HCT116 (cell line): ENCODE results near the gene ZNF197. TPM values are rescaled to one million over a fixed set of nuclear protein-coding genes. Genes with fewer than 3 reads are reported as not detected.
A peak's percentile ranks its signal among the peaks of the same experiment; 100 is the strongest.

ENCODE experiments used
- ATAC-seq: fragments of 200-7000 bp; cut with Tn5 transposase; 2 replicates; pipeline ENCODE4 v1.9.1; 2020; ENCODE audit warnings: mild to moderate bottlenecking, moderate library complexity
- BruUV-seq: library from RNA; stranded (reverse); fragments of 400-500 nt; replicated peaks from 2 replicates; lab custom pipeline; 2021; lab: Mats Ljungman, UMichigan
- CTCF ChIA-PET: fragments of 300-600 bp; sonication (Branson Sonifier 250); formaldehyde crosslinking; loops from one replicate; lab custom pipeline; 2021; ENCODE audit warnings: antibody characterized with exemption; lab: Charles Lee
- POLR2A ChIA-PET: fragments of 300-600, 350-600 bp; sonication (Branson Sonifier 250); formaldehyde crosslinking; loops from one replicate; lab custom pipeline; 2021; ENCODE audit warnings: antibody characterized with exemption; lab: Charles Lee
- RAD21 ChIA-PET, 2 experiments: fragments of 300-600 bp; sonication (Branson Sonifier 250); formaldehyde crosslinking; loops; one replicate each; lab custom pipeline; 2023; ENCODE audit warnings: low total read pairs in 2 of 2; ENCODE audit not compliant: uncharacterized antibody in 2 of 2, unreplicated experiment in 2 of 2, low non-redundant PET in 1 of 2; lab: Charles Lee
- DNase-seq: peaks from one replicate; pipeline ENCODE4 v3.0.0-alpha.2; 2010; ENCODE audit warnings: low read depth, low spot score
- H2AFZ ChIP-seq: fragments of 200-600 bp; shearing (Covaris generic), sonication (generic); 2 replicates; pipeline ENCODE4 v1.6.1; 2017; ENCODE audit warnings: low read depth, mixed run types, mixed read lengths, antibody characterized with exemption, low read length; ENCODE audit not compliant: poor library complexity, severe bottlenecking
- H3K27ac ChIP-seq: 2 replicates; pipeline ENCODE4 v1.5.1; 2012; ENCODE audit warnings: low read depth, low read length
- H3K27me3 ChIP-seq: fragments of 200-600 bp; sonication (generic); 2 replicates; pipeline ENCODE4 v1.6.1; 2016; ENCODE audit warnings: mixed run types, low read length, mixed read lengths; ENCODE audit not compliant: insufficient read depth
- H3K36me3 ChIP-seq, 2 experiments: fragments of 200-500 bp in 1 of 2; fragments of 200-600 bp in 1 of 2; sonication (Bioruptor generic) in 1 of 2; sonication (generic) in 1 of 2; 2 replicates each; pipeline versions ENCODE4 v1.5.1 to v1.6.1; 2014 to 2016; ENCODE audit warnings: low read length in 2 of 2, inconsistent platforms in 1 of 2, mixed read lengths in 1 of 2, mixed run types in 1 of 2; ENCODE audit not compliant: insufficient read depth in 2 of 2, control insufficient read depth in 1 of 2
- H3K4me1 ChIP-seq, 2 experiments: fragments of 200-600 bp in 1 of 2; sonication (generic) in 1 of 2; 2 replicates each; pipeline versions ENCODE4 v1.5.1 to v1.6.1; 2012 to 2017; ENCODE audit warnings: low read length in 2 of 2, inconsistent platforms in 1 of 2, mild to moderate bottlenecking in 1 of 2, mixed read lengths in 1 of 2, mixed run types in 1 of 2, moderate library complexity in 1 of 2; ENCODE audit not compliant: insufficient read depth in 2 of 2, control insufficient read depth in 1 of 2
- H3K4me2 ChIP-seq: fragments of 200-600 bp; sonication (generic); 2 replicates; pipeline ENCODE4 v1.6.1; 2017; ENCODE audit warnings: mixed run types, low read length, mixed read lengths
- H3K4me3 ChIP-seq, 2 experiments: fragments of 200-600 bp in 1 of 2; sonication (generic) in 1 of 2; replicated peaks in 1 of 2; 2 replicates each; pipeline ENCODE4 v1.5.1; 2011 to 2016; ENCODE audit warnings: low read length in 2 of 2, control low read depth in 1 of 2, low read depth in 1 of 2, mild to moderate bottlenecking in 1 of 2, mixed read lengths in 1 of 2, mixed run types in 1 of 2
- H3K79me2 ChIP-seq: fragments of 200-600 bp; sonication (generic); 2 replicates; pipeline ENCODE4 v1.6.1; 2017; ENCODE audit warnings: mild to moderate bottlenecking, mixed run types, low read length, moderate library complexity, mixed read lengths; ENCODE audit not compliant: insufficient read depth
- H3K9ac ChIP-seq: fragments of 200-600 bp; sonication (generic); 2 replicates; pipeline ENCODE4 v1.6.1; 2016; ENCODE audit warnings: low read length, mixed read lengths
- H3K9me2 ChIP-seq: fragments of 200-600 bp; sonication (generic), shearing (Covaris generic); 2 replicates; pipeline ENCODE4 v1.6.1; 2017; ENCODE audit warnings: mixed run types, mild to moderate bottlenecking, moderate library complexity; ENCODE audit not compliant: insufficient read depth
- H3K9me3 ChIP-seq, 2 experiments: fragments of 200-500 bp in 1 of 2; fragments of 200-600 bp in 1 of 2; sonication (Bioruptor generic) in 1 of 2; sonication (generic) in 1 of 2; 2 replicates each; pipeline ENCODE4 v1.6.1; 2014 to 2017; ENCODE audit warnings: low read length in 2 of 2, mixed read lengths in 2 of 2, inconsistent platforms in 1 of 2, low read depth in 1 of 2, mild to moderate bottlenecking in 1 of 2, mixed run types in 1 of 2, moderate library complexity in 1 of 2; ENCODE audit not compliant: control insufficient read depth in 1 of 2, insufficient read depth in 1 of 2
- H4K20me1 ChIP-seq: fragments of 200-600 bp; sonication (generic), shearing (Covaris generic); 2 replicates; pipeline ENCODE4 v1.6.1; 2017; ENCODE audit warnings: mixed run types, mild to moderate bottlenecking, moderate library complexity; ENCODE audit not compliant: insufficient read depth
- CBX3 ChIP-seq: IDR thresholded peaks from 2 replicates; pipeline ENCODE4 v1.6.1; 2012; ENCODE audit warnings: low read depth
- CTCF ChIP-seq, 3 experiments: fragments of 200-600 bp in 1 of 3; sonication (generic) in 1 of 3; IDR thresholded peaks in 2 of 3; conservative IDR thresholded peaks in 1 of 3; 2 replicates each; pipeline ENCODE4 v1.5.1; 2012 to 2017; ENCODE audit warnings: low read depth in 2 of 3, low read length in 2 of 3, antibody characterized with exemption in 1 of 3, borderline replicate concordance in 1 of 3, control low read depth in 1 of 3, mild to moderate bottlenecking in 1 of 3, mixed read lengths in 1 of 3, mixed run types in 1 of 3, moderate library complexity in 1 of 3; ENCODE audit not compliant: insufficient read depth in 1 of 3
- EGR1 ChIP-seq: IDR thresholded peaks from 2 replicates; pipeline ENCODE4 v1.6.1; 2012; ENCODE audit warnings: low read depth
- EZH2 ChIP-seq: fragments of 200-600 bp; sonication (generic); IDR thresholded peaks from 2 replicates; pipeline ENCODE4 v1.6.1; 2017; ENCODE audit warnings: antibody characterized with exemption, mixed run types
- EZH2phosphoT487 ChIP-seq: fragments of 200-600 bp; IDR thresholded peaks from 2 replicates; pipeline ENCODE4 v1.6.1; 2018; ENCODE audit warnings: antibody characterized with exemption, borderline replicate concordance
- RAD21 ChIP-seq: IDR thresholded peaks from 2 replicates; pipeline ENCODE4 v1.6.1; 2012; ENCODE audit warnings: low read depth, mild to moderate bottlenecking
- SIN3A ChIP-seq: IDR thresholded peaks from 2 replicates; pipeline ENCODE4 v1.6.1; 2012; ENCODE audit warnings: low read depth
- SP1 ChIP-seq: IDR thresholded peaks from 2 replicates; pipeline ENCODE4 v1.6.1; 2012; ENCODE audit warnings: low read depth
- SRF ChIP-seq: IDR thresholded peaks from 2 replicates; pipeline ENCODE4 v1.6.1; 2012; ENCODE audit warnings: low read depth
- TCF7L2 ChIP-seq: IDR thresholded peaks from 2 replicates; pipeline ENCODE4 v1.7.0; 2011; ENCODE audit warnings: borderline replicate concordance, inconsistent platforms; ENCODE audit not compliant: insufficient read depth, insufficient read length; ENCODE audit errors: extremely low read depth
- YY1 ChIP-seq: IDR thresholded peaks from 2 replicates; pipeline ENCODE4 v1.6.1; 2011; ENCODE audit warnings: low read length, low read depth, moderate library complexity, mild to moderate bottlenecking; ENCODE audit not compliant: insufficient replicate concordance; ENCODE audit errors: extremely low read depth
- ZFX ChIP-seq: fragments of 450-650 bp; IDR thresholded peaks from 2 replicates; pipeline ENCODE4 v1.6.1; 2017
- intact Hi-C: fragments of 100-400 bp; cut with micrococcal nuclease; formaldehyde crosslinking; loops from 2 replicates; pipeline ENCODE4 v1.10.0; 2022
- total RNA-seq: library from RNA; stranded (reverse); gene quantifications from one replicate; pipeline ENCODE4 v1.2.1, GENCODE V29; 2021; ENCODE audit not compliant: unreplicated experiment
- TF ChIP-seq, protein P1 (sequence below): IDR thresholded peaks from 2 replicates; pipeline ENCODE4 v1.6.1; 2011; ENCODE audit warnings: mild to moderate bottlenecking, low read length, moderate library complexity; ENCODE audit not compliant: insufficient replicate concordance; ENCODE audit errors: extremely low read depth
- TF ChIP-seq, protein P2 (sequence below): IDR thresholded peaks from 2 replicates; pipeline ENCODE4 v1.6.1; 2012

ZNF197 gene
- total RNA-seq, 1 experiment from 2014 or later = 16.5 TPM

GRCh38 chr3:44648564-44649229, 23.9 kb downstream of the ZNF197 start, which contains the start of gene ZNF35 (continued):
- TF ChIP-seq CTCF (IDR thresholded peaks at IDR 0.05 in 2 of 3, conservative IDR thresholded peaks at IDR 0.05 in 1 of 3; ENCODE audit: borderline replicate concordance in 1 of 3, insufficient read depth in 1 of 3, low read depth in 2 of 3, low read length in 2 of 3) (no peak), SIN3A (peak; percentile 93), CBX3 (peak; percentile 53; the same call in 1 of the 2 replicates), RAD21 (no peak), EGR1 (0 out of 2 replicates have a peak, but pooled peaks have one; percentile 11), SP1 (peak; percentile 43), YY1 (peak; percentile 80), ZFX (peak; percentile 62; the same call in 1 of the 2 replicates)
- TF ChIP-seq, protein P1, sequence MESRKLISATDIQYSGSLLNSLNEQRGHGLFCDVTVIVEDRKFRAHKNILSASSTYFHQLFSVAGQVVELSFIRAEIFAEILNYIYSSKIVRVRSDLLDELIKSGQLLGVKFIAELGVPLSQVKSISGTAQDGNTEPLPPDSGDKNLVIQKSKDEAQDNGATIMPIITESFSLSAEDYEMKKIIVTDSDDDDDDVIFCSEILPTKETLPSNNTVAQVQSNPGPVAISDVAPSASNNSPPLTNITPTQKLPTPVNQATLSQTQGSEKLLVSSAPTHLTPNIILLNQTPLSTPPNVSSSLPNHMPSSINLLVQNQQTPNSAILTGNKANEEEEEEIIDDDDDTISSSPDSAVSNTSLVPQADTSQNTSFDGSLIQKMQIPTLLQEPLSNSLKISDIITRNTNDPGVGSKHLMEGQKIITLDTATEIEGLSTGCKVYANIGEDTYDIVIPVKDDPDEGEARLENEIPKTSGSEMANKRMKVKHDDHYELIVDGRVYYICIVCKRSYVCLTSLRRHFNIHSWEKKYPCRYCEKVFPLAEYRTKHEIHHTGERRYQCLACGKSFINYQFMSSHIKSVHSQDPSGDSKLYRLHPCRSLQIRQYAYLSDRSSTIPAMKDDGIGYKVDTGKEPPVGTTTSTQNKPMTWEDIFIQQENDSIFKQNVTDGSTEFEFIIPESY = no peak

DNA sequence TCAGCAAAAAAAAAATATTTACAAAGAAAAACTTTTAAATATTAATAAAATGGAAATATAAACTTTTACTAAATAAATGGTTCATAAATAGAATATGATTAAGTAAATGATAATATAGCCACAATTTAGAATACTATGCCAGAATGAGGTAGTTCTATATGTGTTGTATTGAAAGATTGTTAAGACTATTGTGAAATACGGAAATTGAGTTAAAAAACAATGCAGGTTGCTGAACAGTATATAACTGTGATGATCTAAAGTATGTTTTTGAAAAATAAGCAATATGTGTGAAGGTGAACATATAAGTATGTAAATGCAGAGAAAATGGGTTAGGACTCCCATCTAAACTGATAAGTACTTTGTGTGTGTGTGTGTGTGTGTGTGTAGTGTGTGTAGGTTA, 24.9 kb downstream of the ZNF197 start:
- BruUV-seq = no TSS peak
- ChIA-PET CTCF (no interaction called here), RAD21 (no interaction called here), POLR2A (no interaction called here)
- Histone ChIP-seq H3K4me2 (peak overlapping the region; percentile 87), H3K4me1 (peaks cover 4 to 9% of the 10 kb centered on the region in 2 experiments; a peak in 2 of 4 replicates), H3K36me3 (peaks cover 30 to 39% of the 10 kb centered on the region in 2 experiments), H3K4me3 (peak overlapping the region; percentile 96 to 98), H3K9me3 (no peaks in the 10 kb centered on the region), H3K27me3 (no peaks in the 10 kb centered on the region), H3K79me2 (peaks cover 25% of the 10 kb centered on the region), H3K9me2 (no peaks in the 10 kb centered on the region), H3K27ac (no peak overlapping the region), H2AFZ (no peak overlapping the region), H3K9ac (no peak overlapping the region; the same call in 1 of the 2 replicates), H4K20me1 (no peaks in the 10 kb centered on the region)
- ATAC-seq (no peak), DNase-seq (no peak)
- TF ChIP-seq TCF7L2 = no peak
- no peak for TF ChIP-seq CBX3
- TF ChIP-seq SP1 = no peak
- no peak for TF ChIP-seq EZH2
- TF ChIP-seq EZH2phosphoT487 = no peak
- no peak for TF ChIP-seq SRF
- TF ChIP-seq, protein P2, sequence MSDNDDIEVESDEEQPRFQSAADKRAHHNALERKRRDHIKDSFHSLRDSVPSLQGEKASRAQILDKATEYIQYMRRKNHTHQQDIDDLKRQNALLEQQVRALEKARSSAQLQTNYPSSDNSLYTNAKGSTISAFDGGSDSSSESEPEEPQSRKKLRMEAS = no peak
- intact Hi-C loops = loop anchor here (10.0 kb wide), 1 partner anchor 265 kb away; no protein-coding TSS in a partner anchor
